Gastroesophageal sphincter (tissue), 4 donors: ENCODE results near the gene ATP5ME. TPM values are rescaled to one million over a fixed set of nuclear protein-coding genes. Genes with fewer than 3 reads are reported as not detected.

ENCODE experiments used
- ATAC-seq: fragments of 150-250 bp; one replicate; pipeline ENCODE4 v1.9.1; 2016; ENCODE audit warnings: mild to moderate bottlenecking, moderate library complexity
- H3K27ac ChIP-seq, 4 donors: fragments of 200-600 bp; sonication (generic) in 3 of 4; 1 replicate in 3 of 4; 2 replicates in 1 of 4; pipeline ENCODE4 v1.5.1; 2016 to 2019
- H3K27me3 ChIP-seq: fragments of 200-600 bp; sonication (generic); one replicate; pipeline ENCODE4 v1.5.1; 2019
- H3K36me3 ChIP-seq, 2 donors: fragments of 200-600 bp; sonication (generic); one replicate each; pipeline ENCODE4 v1.5.1; 2019; ENCODE audit warnings: control low read depth in 1 of 2
- H3K4me1 ChIP-seq, 3 donors: fragments of 200-600 bp; sonication (generic); 1 replicate in 2 of 3; 2 replicates in 1 of 3; pipeline ENCODE4 v1.5.1; 2016 to 2019; ENCODE audit warnings: control low read depth in 2 of 3
- H3K4me3 ChIP-seq, 2 donors: fragments of 200-600 bp; sonication (generic); one replicate each; pipeline ENCODE4 v1.5.1; 2019; ENCODE audit warnings: mild to moderate bottlenecking in 1 of 2, moderate library complexity in 1 of 2
- H3K9me3 ChIP-seq, 3 donors: fragments of 200-600 bp; sonication (generic); one replicate each; pipeline ENCODE4 v1.5.1; 2017 to 2019; ENCODE audit warnings: control low read depth in 2 of 3
- CTCF ChIP-seq, 4 experiments: fragments of 200-600 bp in 2 of 4; fragments of 450-650 bp in 2 of 4; sonication (generic) in 1 of 4; IDR thresholded peaks; one replicate each; pipeline ENCODE4 v1.5.1; 2017 to 2019; ENCODE audit warnings: antibody characterized with exemption in 4 of 4, mild to moderate bottlenecking in 2 of 4, moderate library complexity in 2 of 4
- EP300 ChIP-seq: sonication (generic); formaldehyde crosslinking; IDR thresholded peaks from one replicate; pipeline ENCODE4 v1.6.1; 2017; ENCODE audit warnings: antibody characterized with exemption, mild to moderate bottlenecking
- POLR2A ChIP-seq, 2 donors: fragments of 450-650 bp; IDR thresholded peaks; one replicate each; pipeline ENCODE4 v1.6.1; 2017; ENCODE audit warnings: antibody characterized with exemption in 2 of 2, mild to moderate bottlenecking in 2 of 2, moderate library complexity in 1 of 2
- POLR2AphosphoS5 ChIP-seq: sonication (generic); formaldehyde crosslinking; IDR thresholded peaks from one replicate; pipeline ENCODE4 v1.6.1; 2017; ENCODE audit warnings: antibody characterized with exemption
- WGBS, 2 donors: methylation state at CpG; one replicate each; pipeline ENCODE4 v1.1.5; 2018; ENCODE audit warnings: low coverage in 1 of 2; 5-methylcytosine and 5-hydroxymethylcytosine counted together
- total RNA-seq, 4 donors: library from RNA; depleted of rRNA; stranded (reverse); fragments of >200 nt; gene quantifications; one replicate each; pipeline ENCODE4 v1.1.0, GENCODE V29; 2016

Gene ATP5ME
- total RNA-seq, 4 donors from 2014 or later, result 56.9 to 116 (median 106) TPM

DNA sequence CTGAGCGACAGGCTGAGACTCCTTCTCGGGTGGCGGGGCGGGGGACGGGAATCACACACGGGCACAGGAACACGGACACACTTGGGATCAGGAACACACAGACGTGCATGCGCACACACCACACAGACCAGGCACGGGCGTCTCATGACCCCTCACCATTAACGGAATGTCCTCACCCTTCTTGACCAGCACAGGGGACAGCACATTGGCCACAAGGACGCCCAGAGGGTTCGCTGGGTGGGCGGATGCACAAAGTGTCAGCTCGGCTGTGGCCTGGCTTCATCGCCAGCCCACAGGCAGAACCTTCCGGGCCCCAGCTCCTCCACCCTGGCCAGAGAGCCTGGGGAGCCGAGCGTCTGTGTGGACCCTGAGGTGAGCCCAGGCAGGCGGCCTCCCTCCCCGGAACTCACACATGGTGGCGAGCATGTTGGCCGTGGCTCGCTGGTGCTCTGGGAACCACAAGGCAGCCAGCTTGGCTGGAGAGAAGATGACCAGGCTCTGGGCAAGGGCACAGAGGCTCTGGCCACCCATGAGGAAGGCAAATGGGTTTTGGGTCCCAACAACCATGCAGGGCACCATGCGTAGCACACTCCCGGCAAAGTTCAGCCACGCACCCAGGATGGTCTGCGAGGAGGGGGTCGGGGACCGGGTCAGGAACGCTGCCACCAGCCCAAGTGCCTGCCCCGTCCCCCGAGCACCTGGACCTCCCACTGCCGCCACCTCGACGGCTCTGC lies 11.8 kb upstream of the ATP5ME start:
- no peak for TF ChIP-seq EP300
- TF ChIP-seq CTCF (IDR thresholded peaks at IDR 0.05), result no peak
- H3K9me3 ChIP-seq, result no peaks in the 10 kb centered on the region
- no peaks in the 10 kb centered on the region for H3K36me3 ChIP-seq
- no peak for ATAC-seq
- H3K27ac ChIP-seq, result no peak overlapping the region
- WGBS, 2 donors, result 96% methylated on average over 7 of the region's 37 CpGs; no CpG with 5 or more reads in 1 of the 2 donors
- peaks cover 0 to 64% (median 29%) of the 10 kb centered on the region in 3 donors for H3K4me1 ChIP-seq
- H3K27me3 ChIP-seq, result peaks cover 65% of the 10 kb centered on the region
- no peak overlapping the region for H3K4me3 ChIP-seq

- no peak for ATAC-seq
- no peaks in the 10 kb centered on the region for H3K36me3 ChIP-seq
- TF ChIP-seq POLR2AphosphoS5 (no peak), CTCF (IDR thresholded peaks at IDR 0.05) (no peak), POLR2A (IDR thresholded peaks at IDR 0.05) (no peak), EP300 (no peak)
- peak overlapping the region in 1 of 4 donors; percentile 29 for H3K27ac ChIP-seq
- no peak overlapping the region for H3K4me3 ChIP-seq
- H3K4me1 ChIP-seq, result peaks cover 0 to 69% (median 36%) of the 10 kb centered on the region in 3 donors
- H3K27me3 ChIP-seq, result peaks cover 76% of the 10 kb centered on the region
- H3K9me3 ChIP-seq, result no peaks in the 10 kb centered on the region
- WGBS, 2 donors, result no CpG with 5 or more reads among the region's 21 CpGs
Observed at GRCh38 chr4:684623-685327, 10.7 kb upstream of the ATP5ME start.

GRCh38 chr4:683982-684622 lies 10.0 kb upstream of the ATP5ME start:
- no peak overlapping the region for H3K4me3 ChIP-seq
- 0% methylated on average over 1 of the region's 19 CpGs; no CpG with 5 or more reads in 1 of the 2 donors for WGBS, 2 donors
- H3K9me3 ChIP-seq, result no peaks in the 10 kb centered on the region
- H3K36me3 ChIP-seq, result no peaks in the 10 kb centered on the region
- H3K4me1 ChIP-seq, result peaks cover 0 to 62% (median 33%) of the 10 kb centered on the region in 3 donors
- H3K27ac ChIP-seq, result peak overlapping the region in 1 of 4 donors; percentile 29
- no peak for ATAC-seq
- H3K27me3 ChIP-seq, result peaks cover 82% of the 10 kb centered on the region
- TF ChIP-seq POLR2A (IDR thresholded peaks at IDR 0.05) (no peak), CTCF (IDR thresholded peaks at IDR 0.05) (peak in 3 of 4 experiments; percentile 46 to 62 (median 57))

- ATAC-seq, result no peak
- Histone ChIP-seq H3K27me3 (peaks cover 82% of the 10 kb centered on the region), H3K36me3 (no peaks in the 10 kb centered on the region), H3K9me3 (no peaks in the 10 kb centered on the region), H3K27ac (peak overlapping the region in 1 of 4 donors; percentile 29), H3K4me3 (no peak overlapping the region), H3K4me1 (peaks cover 0 to 57% (median 30%) of the 10 kb centered on the region in 3 donors)
- TF ChIP-seq EP300 (no peak), CTCF (IDR thresholded peaks at IDR 0.05) (no peak), POLR2A (IDR thresholded peaks at IDR 0.05) (no peak), POLR2AphosphoS5 (no peak)
- WGBS, 2 donors, result 20 to 76% methylated on average over 2 to 5 of the region's 25 CpGs
Observed at GRCh38 chr4:683247-683897, 9.3 kb upstream of the ATP5ME start.
